Measurements from ENCODE around the gene GATAD2A. TPM values are rescaled to one million over a fixed set of nuclear protein-coding genes. Genes with fewer than 3 reads are reported as not detected.
A peak's percentile ranks its signal among the peaks of the same experiment; 100 is the strongest.

The GATAD2A gene
- total and polyA plus RNA-seq, 2 of the 8 experiments (the other 6 are each of a cell fraction or from before 2014, with no cell fraction given): 38.4 to 205 TPM

GRCh38 chr19:19515642-19516519 lies 110.4 kb downstream of the GATAD2A start, which contains the start of gene NDUFA13 (continued):
- TF ChIP-seq PHF8 (conservative IDR thresholded peaks at IDR 0.05; ENCODE audit: low read depth, low read length) (peak; percentile 91), CHD2 (IDR thresholded peaks at IDR 0.05; ENCODE audit: low read length) (peak; percentile 44; the same call in 1 of the 2 replicates), SIX5 (IDR thresholded peaks at IDR 0.05; ENCODE audit: low read depth, low read length) (peak; percentile 58), YY1 (IDR thresholded peaks at IDR 0.05; ENCODE audit: low read depth, low read length) (peak; percentile 100), GABPA (IDR thresholded peaks at IDR 0.05; ENCODE audit: borderline replicate concordance, insufficient read depth, low read length) (peak; percentile 98), RXRA (IDR thresholded peaks at IDR 0.05; ENCODE audit: insufficient read depth, low read depth, low read length) (no peak), USF2 (IDR thresholded peaks at IDR 0.05; ENCODE audit: low read length) (no peak), CEBPB (IDR thresholded peaks at IDR 0.05; ENCODE audit: low read depth, low read length) (no peak), EP300 (IDR thresholded peaks at IDR 0.05; ENCODE audit: borderline replicate concordance in 1 of 2, low read depth in 2 of 2, low read length in 2 of 2) (no peak), RBBP5 (IDR thresholded peaks at IDR 0.05; ENCODE audit: borderline replicate concordance, low read depth, low read length) (peak; percentile 37; the same call in 1 of the 2 replicates), ZNF274 (IDR thresholded peaks at IDR 0.05; ENCODE audit: borderline replicate concordance, extremely low read depth, low read length) (no peak), CHD1 (IDR thresholded peaks at IDR 0.05; ENCODE audit: low read depth, low read length) (no peak), POLR2A (IDR thresholded peaks at IDR 0.05; ENCODE audit: control extremely low read depth in 1 of 2, low read depth in 2 of 2, low read length in 2 of 2) (peak; percentile 84 to 86)

All from H1 (cell line).